RWPE1 (cell line): ENCODE measurements around the gene NYNRIN.

ENCODE experiments used
- CTCF ChIA-PET: fragments of 350-600 bp; sonication (Branson Sonifier 250); formaldehyde crosslinking; extraction: SDS; loops from one replicate; lab custom pipeline; 2021; lab: Yijun Ruan, JAX
- POLR2A ChIA-PET: fragments of 400-600 bp; formaldehyde crosslinking; extraction: SDS; loops from one replicate; lab custom pipeline; 2020; ENCODE audit warnings: antibody characterized with exemption; ENCODE audit not compliant: low non-redundant PET; lab: Yijun Ruan, JAX
- DNase-seq: peaks from one replicate; pipeline ENCODE4 v3.0.0; 2012; ENCODE audit warnings: low spot score
- H3K27ac ChIP-seq: fragments of 450-650 bp; 2 replicates; pipeline ENCODE4 v1.5.1; 2017
- CTCF ChIP-seq: fragments of 450-650 bp; conservative IDR thresholded peaks from 2 replicates; pipeline ENCODE4 v1.5.1; 2017; ENCODE audit warnings: low read depth, mild to moderate bottlenecking

The NYNRIN gene

GRCh38 chr14:24401810-24402702, 3.3 kb downstream of the NYNRIN start:
- H3K27ac ChIP-seq = no peak overlapping the region
- DNase-seq = no peak
- POLR2A ChIA-PET = no interaction called here
- CTCF ChIA-PET = interaction anchor here (0.6 kb wide), 1 partner anchor 131 kb away, joined by 3 read pairs; the partner anchor contains the start of gene RABGGTA
- TF ChIP-seq CTCF = no peak

GRCh38 chr14:24403294-24403998, 4.6 kb downstream of the NYNRIN start:
- POLR2A ChIA-PET = no interaction called here
- CTCF ChIA-PET = interaction anchor here (0.7 to 1.2 kb wide), 3 partner anchors 28 to 560 kb away, joined by 3 to 6 read pairs (median 4); no protein-coding TSS in a partner anchor
- no peak for DNase-seq
- no peak overlapping the region for H3K27ac ChIP-seq
- no peak for TF ChIP-seq CTCF

- POLR2A ChIA-PET = no interaction called here
- no peak for TF ChIP-seq CTCF
- H3K27ac ChIP-seq = no peak overlapping the region
- CTCF ChIA-PET = no interaction called here
- no peak for DNase-seq
Observed at GRCh38 chr14:24404814-24405213, 6.0 kb downstream of the NYNRIN start.

GRCh38 chr14:24406416-24406815, 7.6 kb downstream of the NYNRIN start:
- TF ChIP-seq CTCF = no peak
- no peak overlapping the region for H3K27ac ChIP-seq
- no peak for DNase-seq
- CTCF ChIA-PET = interaction anchor here (0.9 to 2.1 kb wide), 3 partner anchors 13 to 74 kb away, joined by 3 to 9 read pairs (median 4); no protein-coding TSS in a partner anchor
- POLR2A ChIA-PET = no interaction called here

- TF ChIP-seq CTCF = no peak
- DNase-seq = no peak
- H3K27ac ChIP-seq = no peak overlapping the region
- POLR2A ChIA-PET = no interaction called here
- CTCF ChIA-PET = interaction anchor here (2.1 to 3.1 kb wide), 2 partner anchors 24 to 75 kb away, joined by 9 to 16 read pairs; no protein-coding TSS in a partner anchor
Observed at GRCh38 chr14:24407608-24408325, 9.0 kb downstream of the NYNRIN start.

GRCh38 chr14:24408764-24409163, 10.0 kb downstream of the NYNRIN start:
- ChIA-PET CTCF (interaction anchor here (0.6 to 3.1 kb wide), 6 partner anchors 12 to 339 kb away, joined by 3 to 16 read pairs (median 3); no protein-coding TSS in a partner anchor), POLR2A (no interaction called here)
- TF ChIP-seq CTCF = no peak
- no peak for DNase-seq
- H3K27ac ChIP-seq = no peak overlapping the region
